Measurements from ENCODE around the gene CCDC186. TPM values are rescaled to one million over a fixed set of nuclear protein-coding genes. Genes with fewer than 3 reads are reported as not detected.

Gene CCDC186
- total RNA-seq, 1 donor from 2014 or later: 28.8 TPM

- peak overlapping the region; percentile 100 for H3K4me3 Mint-ChIP-seq (ENCODE audit: unreplicated experiment)
- Histone ChIP-seq H3K9me3 (ENCODE audit: insufficient read depth, low read depth, low read length) (no peaks in the 10 kb centered on the region), H3K4me1 (ENCODE audit: insufficient read depth, low read length) (peaks cover 12% of the 10 kb centered on the region), H3K36me3 (ENCODE audit: insufficient read depth, low read length) (no peaks in the 10 kb centered on the region), H2AFZ (ENCODE audit: low read depth, low read length) (peak overlapping the region; percentile 98), H3K27me3 (ENCODE audit: insufficient read depth, low read length) (peaks cover 3% of the 10 kb centered on the region), H3K4me2 (ENCODE audit: low read length) (peak overlapping the region; percentile 91), H3K79me2 (ENCODE audit: insufficient read depth, low read length) (peaks cover 54% of the 10 kb centered on the region), H3K4me3 (ENCODE audit: insufficient read depth, low read depth, low read length) (peak overlapping the region; percentile 95), H4K20me1 (ENCODE audit: insufficient read depth, low read length) (peaks cover 34% of the 10 kb centered on the region), H3K27ac (ENCODE audit: low read depth, low read length) (peak overlapping the region; percentile 96), H3K9ac (ENCODE audit: low read length) (peak overlapping the region; percentile 99)
- H3K27me3 Mint-ChIP-seq (ENCODE audit: low read depth, unreplicated experiment): peaks cover 2% of the 10 kb centered on the region
- H3K9me3 Mint-ChIP-seq (ENCODE audit: unreplicated experiment): no peaks in the 10 kb centered on the region
- no peaks in the 10 kb centered on the region for H3K36me3 Mint-ChIP-seq (ENCODE audit: low read depth, unreplicated experiment)
- peak overlapping the region; percentile 97 for H3K27ac Mint-ChIP-seq (ENCODE audit: unreplicated experiment)
- FAIRE-seq: peak; percentile 5
- no peaks in the 10 kb centered on the region for H3K4me1 Mint-ChIP-seq (ENCODE audit: low read depth, unreplicated experiment)
- no peak for DNase-seq (ENCODE audit: low read depth)
- TF ChIP-seq EZH2 (IDR thresholded peaks at IDR 0.05; ENCODE audit: insufficient read depth, low read length) (no peak), CTCF (IDR thresholded peaks at IDR 0.05; ENCODE audit: insufficient read depth, low read depth, low read length) (no peak)
Measured at GRCh38 chr10:114173603-114173920, 441 bp downstream of the CCDC186 start.

DNA sequence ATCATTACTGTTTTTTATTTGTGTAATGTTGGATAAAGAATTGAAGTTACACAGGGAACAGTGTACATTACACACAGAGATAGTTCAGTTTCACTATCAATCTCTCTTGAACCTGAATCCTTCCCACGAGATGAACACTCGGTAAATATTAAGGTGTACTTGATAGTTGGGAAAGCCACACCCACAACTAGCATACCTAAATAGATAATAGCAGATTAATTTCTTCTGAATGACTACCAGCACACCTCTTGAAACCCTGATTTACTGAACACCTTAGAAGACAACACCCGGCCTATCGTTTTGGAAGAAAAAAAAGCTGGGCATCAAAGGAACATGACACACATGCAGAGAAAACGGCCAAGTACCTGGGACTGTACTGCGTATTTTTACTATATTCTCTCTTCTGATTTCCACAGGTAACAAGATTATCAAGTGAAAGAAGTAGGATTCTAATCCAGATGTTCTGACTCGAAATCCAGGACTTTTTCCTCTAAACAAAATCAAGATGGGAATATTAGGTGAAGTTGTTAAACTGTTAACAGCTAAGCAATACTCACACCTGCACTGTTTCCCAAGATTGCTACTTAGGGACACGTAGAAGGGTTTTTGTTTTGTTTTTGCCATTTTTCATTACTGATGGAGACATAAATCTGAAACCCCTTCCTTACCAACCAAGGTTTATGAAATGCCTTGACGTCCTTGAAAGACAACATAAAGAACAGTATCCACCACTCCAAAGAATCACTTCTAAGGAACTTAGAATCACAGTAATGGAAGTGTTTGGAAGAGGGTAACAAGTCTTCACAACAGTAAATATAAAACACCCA is 1.0 kb downstream of the CCDC186 start:
- no peaks in the 10 kb centered on the region for H3K36me3 Mint-ChIP-seq (ENCODE audit: low read depth, unreplicated experiment)
- H3K27me3 ChIP-seq (ENCODE audit: insufficient read depth, low read length): peaks cover 3% of the 10 kb centered on the region
- H3K27me3 Mint-ChIP-seq (ENCODE audit: low read depth, unreplicated experiment): no peaks in the 10 kb centered on the region
- peaks cover 12% of the 10 kb centered on the region for H3K4me1 ChIP-seq (ENCODE audit: insufficient read depth, low read length)
- FAIRE-seq (peak; percentile 56), DNase-seq (ENCODE audit: low read depth) (no peak)
- H2AFZ ChIP-seq (ENCODE audit: low read depth, low read length): peak overlapping the region; percentile 98
- no peaks in the 10 kb centered on the region for H3K9me3 Mint-ChIP-seq (ENCODE audit: unreplicated experiment)
- no peaks in the 10 kb centered on the region for H3K36me3 ChIP-seq (ENCODE audit: insufficient read depth, low read length)
- TF ChIP-seq EZH2 (IDR thresholded peaks at IDR 0.05; ENCODE audit: insufficient read depth, low read length) (no peak), CTCF (IDR thresholded peaks at IDR 0.05; ENCODE audit: insufficient read depth, low read depth, low read length) (no peak)
- no peaks in the 10 kb centered on the region for H3K4me1 Mint-ChIP-seq (ENCODE audit: low read depth, unreplicated experiment)
- H3K27ac Mint-ChIP-seq (ENCODE audit: unreplicated experiment): peak overlapping the region; percentile 97
- peak overlapping the region; percentile 96 for H3K27ac ChIP-seq (ENCODE audit: low read depth, low read length)
- peaks cover 39% of the 10 kb centered on the region for H4K20me1 ChIP-seq (ENCODE audit: insufficient read depth, low read length)
- peak overlapping the region; percentile 100 for H3K4me3 Mint-ChIP-seq (ENCODE audit: unreplicated experiment)
- no peaks in the 10 kb centered on the region for H3K9me3 ChIP-seq (ENCODE audit: insufficient read depth, low read depth, low read length)
- peak overlapping the region; percentile 91 for H3K4me2 ChIP-seq (ENCODE audit: low read length)
- H3K4me3 ChIP-seq (ENCODE audit: insufficient read depth, low read depth, low read length): peak overlapping the region; percentile 95
- H3K79me2 ChIP-seq (ENCODE audit: insufficient read depth, low read length): peaks cover 60% of the 10 kb centered on the region
- peak overlapping the region; percentile 99 for H3K9ac ChIP-seq (ENCODE audit: low read length)

DNA sequence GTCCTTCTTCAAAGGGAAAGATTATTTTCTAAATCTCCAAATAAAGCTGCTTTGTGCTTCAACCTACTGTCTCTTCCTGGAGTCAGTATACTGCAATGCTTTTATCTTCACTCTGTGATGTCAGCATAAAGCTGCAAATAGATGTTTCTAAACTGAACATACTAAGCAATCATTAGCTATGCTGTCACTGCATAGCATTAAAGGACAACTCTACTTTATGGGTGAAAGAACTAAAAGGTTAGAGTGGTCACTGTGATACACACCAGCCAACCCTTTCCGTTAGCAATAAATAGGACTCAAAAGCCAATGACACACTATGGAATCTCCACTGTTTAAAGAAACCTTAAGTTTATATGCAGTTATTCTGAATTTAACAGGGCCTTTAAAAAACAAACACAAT is 1.8 kb downstream of the CCDC186 start:
- H3K4me3 Mint-ChIP-seq (ENCODE audit: unreplicated experiment): peak overlapping the region; percentile 100
- no peaks in the 10 kb centered on the region for H3K9me3 ChIP-seq (ENCODE audit: insufficient read depth, low read depth, low read length)
- H4K20me1 ChIP-seq (ENCODE audit: insufficient read depth, low read length): peaks cover 47% of the 10 kb centered on the region
- peak; percentile 45 for DNase-seq (ENCODE audit: low read depth)
- H3K9ac ChIP-seq (ENCODE audit: low read length): peak overlapping the region; percentile 99
- no peaks in the 10 kb centered on the region for H3K36me3 ChIP-seq (ENCODE audit: insufficient read depth, low read length)
- H3K27me3 ChIP-seq (ENCODE audit: insufficient read depth, low read length): peaks cover 3% of the 10 kb centered on the region
- H3K27ac ChIP-seq (ENCODE audit: low read depth, low read length): no peak overlapping the region
- H3K4me3 ChIP-seq (ENCODE audit: insufficient read depth, low read depth, low read length): peak overlapping the region; percentile 95
- no peak for FAIRE-seq
- no peak overlapping the region for H3K27ac Mint-ChIP-seq (ENCODE audit: unreplicated experiment)
- TF ChIP-seq EZH2 (IDR thresholded peaks at IDR 0.05; ENCODE audit: insufficient read depth, low read length): no peak
- no peak for TF ChIP-seq CTCF (IDR thresholded peaks at IDR 0.05; ENCODE audit: insufficient read depth, low read depth, low read length)
- H2AFZ ChIP-seq (ENCODE audit: low read depth, low read length): no peak overlapping the region
- peak overlapping the region; percentile 91 for H3K4me2 ChIP-seq (ENCODE audit: low read length)
- H3K36me3 Mint-ChIP-seq (ENCODE audit: low read depth, unreplicated experiment): no peaks in the 10 kb centered on the region
- H3K9me3 Mint-ChIP-seq (ENCODE audit: unreplicated experiment): no peaks in the 10 kb centered on the region
- no peaks in the 10 kb centered on the region for H3K4me1 Mint-ChIP-seq (ENCODE audit: low read depth, unreplicated experiment)
- peaks cover 68% of the 10 kb centered on the region for H3K79me2 ChIP-seq (ENCODE audit: insufficient read depth, low read length)
- H3K4me1 ChIP-seq (ENCODE audit: insufficient read depth, low read length): peaks cover 12% of the 10 kb centered on the region
- no peaks in the 10 kb centered on the region for H3K27me3 Mint-ChIP-seq (ENCODE audit: low read depth, unreplicated experiment)
